Measurements from ENCODE around the gene PDAP1. TPM values are rescaled to one million over a fixed set of nuclear protein-coding genes. Genes with fewer than 3 reads are reported as not detected.
"Not testable (repeated sequence)": the region's sequence is repeated elsewhere in the genome, so short reads cannot be mapped to it uniquely, and the experiment has no call there.

PDAP1 gene
- total RNA-seq, 1 donor from 2014 or later: 107 TPM

DNA sequence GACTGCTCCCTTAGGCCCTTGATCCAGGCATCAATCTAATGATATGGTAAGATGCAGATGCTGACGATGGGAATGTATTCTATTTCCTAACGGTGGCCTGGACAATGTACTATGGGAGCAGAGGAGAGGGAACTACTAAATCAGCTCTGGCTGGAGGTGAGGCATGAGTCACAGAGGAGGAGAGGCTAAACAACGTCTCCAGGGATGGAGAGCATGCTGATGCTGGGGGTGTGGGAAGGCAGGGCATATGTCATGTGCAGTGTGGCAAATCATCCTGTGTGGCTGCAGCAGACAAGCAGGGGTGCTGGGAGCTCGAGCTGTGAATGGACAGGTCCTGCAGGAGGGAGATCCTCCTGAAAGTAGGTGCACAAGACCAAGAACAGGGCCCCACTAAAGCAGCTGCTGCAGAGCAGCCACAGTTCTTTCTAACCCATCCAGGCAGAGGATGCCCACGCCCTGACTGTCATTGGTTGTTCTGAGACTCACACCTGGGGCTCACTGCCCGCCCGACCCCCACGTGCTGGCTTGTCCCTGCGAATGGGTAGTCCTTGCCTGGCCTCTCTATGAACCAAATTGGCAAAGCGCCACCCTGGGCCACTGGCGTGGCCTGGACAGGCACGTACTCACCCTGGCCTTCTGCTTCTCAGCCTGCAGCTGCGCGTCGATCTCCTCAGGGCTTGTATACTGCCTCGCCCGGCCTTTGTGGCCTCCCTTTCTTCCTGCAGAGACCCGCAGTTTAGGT, 4.0 kb downstream of the PDAP1 start:
- ATAC-seq (no peak), DNase-seq (ENCODE audit: missing footprints) (no peak)
- intact Hi-C loops (cut with DNase I): no loop called here

DNA sequence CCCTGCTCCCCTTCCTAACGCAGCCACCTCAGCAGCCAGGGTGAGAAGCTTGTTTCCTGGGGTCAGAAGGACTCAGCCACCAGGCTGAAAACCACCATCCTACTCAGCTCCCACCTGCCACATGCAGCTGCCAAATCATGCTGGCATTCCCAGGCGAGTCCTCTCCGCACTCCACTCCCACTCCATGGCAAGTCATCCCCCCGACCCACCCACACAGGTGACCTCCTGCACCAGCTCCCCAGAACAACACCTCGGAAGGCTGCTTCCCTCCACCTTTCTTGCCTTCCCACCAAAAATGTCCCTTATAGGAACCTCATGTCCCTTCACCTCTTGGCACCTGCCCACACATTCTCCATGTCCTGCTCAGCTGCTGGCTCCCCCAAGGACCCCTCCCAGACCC, 4.6 kb downstream of the PDAP1 start:
- intact Hi-C loops (cut with DNase I): no loop called here
- no peak for DNase-seq (ENCODE audit: missing footprints)

DNA sequence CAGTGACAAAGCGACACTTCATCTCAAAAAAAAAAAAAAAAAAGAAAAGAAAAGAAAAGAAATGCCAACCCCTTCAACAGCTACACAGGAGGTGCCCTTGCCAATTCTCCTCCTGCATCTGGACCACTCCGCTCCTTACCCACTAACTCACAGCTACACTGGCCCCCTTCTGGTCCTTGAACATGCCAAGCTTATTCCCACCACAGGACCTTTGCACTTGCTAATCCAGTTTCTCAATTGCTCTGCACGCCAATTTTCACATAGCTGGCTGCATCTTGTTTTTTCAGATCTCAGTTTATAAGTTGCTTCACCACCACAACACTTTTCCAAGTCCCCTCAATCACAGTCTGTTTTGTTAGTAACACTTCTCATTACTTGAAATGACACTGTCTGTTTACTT, 5.5 kb downstream of the PDAP1 start:
- DNase-seq (ENCODE audit: missing footprints) (no peak), ATAC-seq (no peak)
- intact Hi-C loops (cut with DNase I): no loop called here

More for the DNA sequence above, 4.6 kb downstream of the PDAP1 start:
- ATAC-seq: no peak

DNA sequence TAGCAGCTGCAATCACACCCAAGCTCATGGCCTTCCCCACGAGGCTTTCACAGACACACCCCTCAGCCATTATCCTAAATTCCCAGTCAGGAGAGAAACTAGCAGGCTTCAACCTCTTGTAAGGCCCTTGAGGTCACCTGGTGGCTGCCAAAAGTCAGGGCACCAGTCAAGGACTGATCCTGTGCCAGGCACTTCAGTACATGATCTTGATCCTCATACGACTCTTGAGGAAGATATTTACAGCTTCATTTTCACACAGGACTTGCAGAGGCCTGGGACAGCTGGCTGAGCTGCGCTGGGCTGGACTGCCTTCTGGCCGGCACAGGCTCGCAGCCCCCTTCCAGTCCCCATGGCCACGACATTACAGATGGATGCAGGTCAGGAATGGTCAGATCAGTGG, 8.8 kb downstream of the PDAP1 start:
- no peak for ATAC-seq
- DNase-seq (ENCODE audit: missing footprints): no peak
- intact Hi-C loops (cut with DNase I): no loop called here

DNA sequence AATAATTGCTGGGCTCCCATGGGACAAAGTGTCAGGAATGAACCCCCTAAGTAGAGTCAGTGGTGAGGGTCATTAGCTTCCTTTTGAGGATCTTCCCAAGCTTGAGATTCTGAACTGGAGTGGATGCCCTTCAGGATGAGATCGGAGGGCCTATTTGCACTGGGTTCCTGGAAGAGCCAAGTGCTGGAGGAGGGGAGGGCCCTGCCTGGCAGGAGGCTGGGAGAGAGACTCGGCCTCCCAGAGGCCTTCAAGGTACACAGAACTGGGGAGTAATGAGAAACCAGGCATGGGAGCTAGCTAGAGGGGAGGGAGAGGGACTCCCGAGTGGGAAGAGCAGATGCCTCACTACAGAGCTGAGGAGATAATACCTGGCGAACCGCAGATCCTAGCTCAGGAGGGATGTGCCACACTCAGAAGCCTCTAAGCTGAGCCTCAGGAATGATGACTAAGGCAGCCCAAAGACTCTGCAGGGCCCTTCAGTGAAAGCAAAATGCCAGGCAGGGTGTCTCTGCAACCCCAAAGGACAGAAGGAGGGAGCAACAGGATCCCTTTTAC, 9.4 kb downstream of the PDAP1 start:
- DNase-seq (ENCODE audit: missing footprints) (no peak), ATAC-seq (no peak)
- intact Hi-C loops (cut with DNase I): no loop called here

DNA sequence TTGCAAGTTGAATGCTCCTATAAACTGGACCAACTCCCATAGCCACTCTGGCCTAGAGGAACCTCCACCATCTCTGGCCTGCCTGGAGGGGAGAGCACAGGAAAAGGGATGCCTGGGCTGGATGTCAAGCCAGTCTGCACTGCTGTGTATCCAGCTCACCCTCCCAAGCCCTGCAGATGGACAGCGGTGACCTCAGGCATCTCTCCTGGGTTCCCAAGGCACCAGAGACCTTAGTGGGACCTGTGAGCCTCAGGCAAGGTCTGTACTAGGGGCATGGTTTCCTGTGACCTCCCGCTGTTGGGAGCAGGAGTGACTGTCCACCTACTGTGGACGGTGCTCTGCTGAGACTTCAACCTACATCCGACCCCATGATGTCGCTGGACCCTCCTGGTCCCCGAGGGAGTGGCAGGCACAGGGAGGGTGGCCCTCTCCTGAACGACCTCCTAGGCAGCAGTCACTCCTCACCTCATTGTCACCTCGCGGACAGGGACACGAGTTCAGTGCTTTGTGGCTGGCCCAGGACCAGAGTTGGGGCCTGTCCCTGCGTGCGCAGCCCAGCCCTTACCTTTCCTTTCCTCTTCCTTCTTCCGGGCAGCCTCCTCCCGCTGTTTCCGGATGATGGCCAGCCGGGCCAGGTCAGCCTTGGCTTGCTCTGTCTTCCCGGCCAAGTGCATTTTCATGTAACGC, 11.0 kb downstream of the PDAP1 start:
- ATAC-seq: no peak
- DNase-seq (ENCODE audit: missing footprints): no peak
- intact Hi-C loops (cut with DNase I): no loop called here

DNA sequence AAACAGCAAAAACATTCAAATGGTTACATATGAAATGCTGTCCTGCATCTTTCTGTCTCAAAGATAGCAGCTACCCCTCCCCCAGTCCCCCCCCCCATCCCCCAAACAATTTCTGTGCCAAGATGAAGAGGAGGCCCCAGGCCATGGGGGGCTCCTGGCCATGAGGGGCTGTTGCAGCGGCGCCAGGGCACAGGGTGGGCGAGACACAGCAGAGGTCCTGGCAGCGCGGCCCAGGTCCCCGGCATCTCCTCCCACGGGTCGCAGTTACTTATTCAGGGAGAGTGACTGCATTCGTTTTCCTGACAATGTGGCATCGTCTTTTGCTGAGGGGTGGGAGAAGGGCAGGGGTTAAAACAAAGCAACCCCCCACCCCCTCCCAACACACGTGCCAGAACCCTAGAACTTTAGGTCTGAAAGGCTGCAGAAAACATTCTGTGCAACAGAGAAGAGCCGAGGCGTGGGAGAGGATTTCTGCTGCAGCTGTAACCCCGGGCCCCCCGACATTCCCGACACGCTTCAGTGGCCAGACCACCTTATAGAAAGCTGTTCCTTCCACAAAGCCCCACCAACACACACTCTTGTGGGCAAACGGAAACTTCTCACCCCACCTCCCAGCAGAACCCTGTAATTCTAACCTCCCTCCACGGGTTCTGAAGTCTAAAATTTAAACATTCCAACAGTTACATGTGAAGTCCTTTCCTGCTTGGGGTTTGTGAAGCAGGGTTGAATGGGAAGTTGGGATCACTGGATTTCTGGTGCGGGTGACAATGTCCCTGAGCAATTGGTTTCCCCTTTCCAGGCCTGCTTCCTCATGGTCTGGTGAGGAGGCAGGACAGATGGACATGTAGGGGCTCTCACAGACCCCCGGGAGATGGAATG, 11.7 kb downstream of the PDAP1 start:
- DNase-seq (ENCODE audit: missing footprints): no peak
- no peak for ATAC-seq
- intact Hi-C loops (cut with DNase I): no loop called here

DNA sequence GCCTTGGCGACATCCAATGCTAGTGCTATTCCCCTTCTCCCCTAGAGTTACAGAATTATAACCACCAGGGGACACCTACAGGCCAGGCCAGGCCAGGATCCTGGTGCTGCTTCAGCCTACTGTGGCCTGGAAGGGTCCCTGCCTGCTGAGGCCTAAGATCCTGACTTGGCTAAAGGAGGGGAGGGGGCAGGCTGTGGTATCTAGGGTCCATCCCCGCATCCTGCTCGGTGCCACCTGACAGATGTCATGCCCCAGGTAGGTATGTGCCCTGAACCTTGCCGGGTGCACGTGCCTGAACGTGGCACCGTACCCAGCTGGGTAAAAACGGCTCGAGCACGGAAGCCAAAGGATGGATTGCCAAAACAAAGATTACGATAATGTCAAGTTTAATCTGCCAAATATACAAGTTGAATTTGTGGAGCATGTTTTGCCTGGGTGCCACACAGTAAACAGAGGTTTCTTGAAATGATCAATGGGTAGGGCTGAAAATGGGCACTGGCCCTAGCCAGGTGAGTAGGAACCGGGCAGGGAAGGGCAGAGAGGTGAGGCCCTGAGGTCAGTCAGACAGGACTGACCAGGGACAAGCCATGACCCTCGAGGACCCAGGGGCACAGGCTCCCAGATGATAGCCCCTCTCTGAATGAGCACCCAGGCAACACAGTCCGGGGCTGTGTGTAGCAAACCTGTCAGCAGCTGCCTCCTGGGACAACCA, 12.6 kb downstream of the PDAP1 start:
- no peak for DNase-seq (ENCODE audit: missing footprints)

DNA sequence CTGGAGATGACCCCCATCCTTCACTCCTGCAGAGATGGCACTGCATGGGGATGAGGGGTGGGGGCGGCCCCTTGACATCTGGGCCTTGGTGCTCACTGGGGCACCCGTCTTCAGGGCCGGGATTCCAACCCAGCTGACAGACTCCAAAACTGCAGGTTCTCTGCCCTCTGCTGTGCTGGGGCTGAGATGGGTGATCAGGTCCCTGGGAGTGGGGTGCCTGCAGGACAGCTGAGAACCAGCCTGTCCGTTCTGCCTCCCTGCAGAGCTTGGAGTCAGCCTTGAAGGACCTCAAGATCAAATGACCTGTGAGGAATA, 14.3 kb downstream of the PDAP1 start:
- ATAC-seq: no peak
- no peak for DNase-seq (ENCODE audit: missing footprints)
- intact Hi-C loops (cut with DNase I): no loop called here

More for the DNA sequence above, 12.6 kb downstream of the PDAP1 start:
- ATAC-seq: no peak
- intact Hi-C loops (cut with DNase I): no loop called here

DNA sequence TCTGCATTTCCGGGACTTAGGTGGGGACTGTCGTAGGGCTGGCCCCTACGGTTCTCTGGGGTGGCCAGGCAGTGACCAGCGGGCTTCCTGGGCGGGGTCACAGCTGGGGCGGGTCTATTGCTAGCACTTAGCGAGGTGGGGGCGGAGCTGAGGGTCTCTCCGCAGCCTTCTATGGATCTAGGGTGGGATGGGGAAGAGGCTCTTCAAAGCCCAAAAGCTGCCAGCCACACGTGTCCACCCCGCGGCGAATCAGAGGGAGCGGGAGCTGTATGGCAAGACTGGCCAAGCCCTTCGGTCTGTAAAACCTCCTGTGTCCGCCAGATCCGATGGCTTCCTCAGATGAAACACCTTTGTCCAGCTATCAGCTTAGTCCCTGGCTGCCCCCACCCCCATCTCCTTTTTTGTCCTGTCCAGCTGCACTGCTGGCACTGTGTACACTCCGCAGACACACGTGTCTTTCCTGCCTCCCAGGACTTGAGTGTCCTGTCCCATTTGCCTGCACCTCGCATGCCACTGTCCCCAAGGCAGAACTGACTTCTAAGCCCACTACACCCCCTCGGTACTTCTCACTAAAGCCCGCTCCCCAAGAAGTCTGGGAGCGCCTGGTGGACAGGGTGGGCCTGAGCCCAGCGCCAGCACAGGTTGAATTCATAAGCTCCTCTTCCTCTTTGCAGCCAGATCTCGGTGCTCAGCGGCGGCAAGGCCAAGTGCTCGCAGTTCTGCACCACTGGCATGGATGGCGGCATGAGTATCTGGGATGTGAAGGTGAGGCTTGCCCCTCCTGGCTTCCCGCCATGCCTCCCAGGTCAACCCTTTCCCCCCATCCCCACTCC, 14.8 kb downstream of the PDAP1 start:
- DNase-seq (ENCODE audit: missing footprints): peak; percentile 82
- intact Hi-C loops (cut with DNase I): no loop called here
- ATAC-seq: peak; percentile 58

DNA sequence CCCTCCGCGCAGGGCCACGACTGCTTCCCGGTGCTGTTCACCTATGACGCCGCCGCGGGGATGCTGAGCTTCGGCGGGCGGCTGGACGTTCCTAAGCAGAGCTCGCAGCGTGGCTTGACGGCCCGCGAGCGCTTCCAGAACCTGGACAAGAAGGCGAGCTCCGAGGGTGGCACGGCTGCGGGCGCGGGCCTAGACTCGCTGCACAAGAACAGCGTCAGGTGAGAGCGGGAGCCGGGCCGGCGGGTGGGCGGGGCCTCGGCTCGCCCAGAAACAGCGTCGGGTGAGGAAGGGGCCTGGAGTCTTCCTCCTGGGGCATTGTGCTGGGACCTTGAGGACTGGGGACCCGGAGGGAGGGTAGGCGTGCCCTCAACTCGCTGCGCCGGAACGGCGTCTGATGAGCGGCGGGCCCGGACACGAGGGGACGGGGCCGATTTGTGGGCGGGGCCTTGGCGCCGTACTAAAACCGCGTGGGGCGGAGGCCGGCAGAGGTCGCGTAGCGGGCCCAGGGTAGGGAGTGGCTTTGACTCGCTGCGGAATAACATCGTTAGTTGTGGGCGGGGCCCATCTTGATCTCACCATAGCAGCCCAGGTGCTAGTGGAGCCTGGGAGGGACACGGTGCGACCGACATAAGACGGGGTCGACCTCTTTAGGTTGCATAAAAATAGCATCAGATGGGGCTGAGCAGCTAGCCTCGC, 15.6 kb downstream of the PDAP1 start:
- intact Hi-C loops (cut with DNase I): no loop called here
- peak; percentile 90 for DNase-seq (ENCODE audit: missing footprints)
- ATAC-seq: peak; percentile 87

DNA sequence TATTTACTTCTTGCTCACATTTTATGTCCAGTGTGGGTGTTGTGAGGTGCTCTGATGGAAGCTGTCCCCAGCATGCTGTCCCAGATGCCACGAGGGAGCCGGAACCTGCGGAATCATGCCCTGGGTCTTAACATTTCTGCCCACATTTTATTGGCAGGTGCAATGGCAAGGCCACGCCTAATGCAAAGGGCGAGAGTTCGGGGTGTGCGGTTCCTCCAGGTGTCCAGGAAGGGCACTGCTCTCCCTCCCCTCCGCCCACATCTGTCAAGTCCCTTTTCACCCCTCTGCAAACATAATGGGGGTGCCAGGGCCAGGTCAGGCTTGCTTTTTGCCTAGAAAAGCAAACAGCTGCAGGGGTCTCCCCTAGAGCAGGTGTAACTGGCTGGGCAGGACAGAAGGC, 16.4 kb downstream of the PDAP1 start:
- DNase-seq (ENCODE audit: missing footprints): no peak
- intact Hi-C loops (cut with DNase I): no loop called here
- no peak for ATAC-seq

DNA sequence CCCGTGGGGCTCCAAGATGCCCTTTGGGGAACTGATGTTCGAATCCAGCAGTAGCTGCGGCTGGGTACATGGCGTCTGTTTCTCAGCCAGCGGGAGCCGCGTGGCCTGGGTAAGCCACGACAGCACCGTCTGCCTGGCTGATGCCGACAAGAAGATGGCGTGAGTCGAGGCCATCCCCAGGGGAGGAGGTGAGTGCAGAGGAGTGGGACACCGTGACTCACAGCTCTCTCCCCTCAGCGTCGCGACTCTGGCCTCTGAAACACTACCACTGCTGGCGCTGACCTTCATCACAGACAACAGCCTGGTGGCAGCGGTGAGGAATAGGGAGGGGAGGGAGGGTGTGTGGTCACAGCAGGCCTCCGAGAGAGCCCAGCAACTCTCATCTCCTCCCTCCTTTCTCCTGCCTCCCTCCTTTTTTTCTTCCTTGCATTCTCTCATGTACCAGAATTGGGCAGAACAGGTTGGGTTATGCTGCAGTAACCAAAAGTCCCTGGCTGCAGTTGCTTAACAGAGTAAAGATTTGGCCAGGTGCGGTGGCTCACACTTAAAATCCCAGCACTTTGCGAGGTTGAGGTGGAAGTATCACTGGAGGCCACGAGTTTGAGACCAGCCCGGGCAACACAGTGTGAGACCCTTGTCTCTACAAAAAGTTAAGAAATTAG, 17.3 kb downstream of the PDAP1 start:
- no peak for DNase-seq (ENCODE audit: missing footprints)
- no peak for ATAC-seq
- intact Hi-C loops (cut with DNase I): no loop called here

DNA sequence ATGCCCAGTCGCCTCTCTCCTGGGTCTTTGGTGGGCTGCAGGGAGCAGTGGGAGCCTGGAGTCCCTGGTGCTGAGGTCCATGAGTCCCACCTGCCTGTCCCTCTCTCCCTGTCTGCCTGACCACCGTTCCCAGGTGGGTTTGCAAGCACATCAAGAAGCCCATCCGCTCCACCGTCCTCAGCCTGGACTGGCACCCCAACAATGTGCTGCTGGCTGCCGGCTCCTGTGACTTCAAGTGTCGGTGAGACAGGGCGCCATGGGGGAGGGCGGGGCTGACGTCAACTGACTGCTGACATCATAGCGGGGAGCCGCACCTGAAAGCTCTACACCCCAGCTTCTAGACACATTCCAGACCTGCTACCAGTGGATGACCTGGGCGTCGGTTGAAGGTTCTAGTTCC, 18.6 kb downstream of the PDAP1 start:
- intact Hi-C loops (cut with DNase I): no loop called here
- no peak for ATAC-seq
- no peak for DNase-seq (ENCODE audit: missing footprints)

DNA sequence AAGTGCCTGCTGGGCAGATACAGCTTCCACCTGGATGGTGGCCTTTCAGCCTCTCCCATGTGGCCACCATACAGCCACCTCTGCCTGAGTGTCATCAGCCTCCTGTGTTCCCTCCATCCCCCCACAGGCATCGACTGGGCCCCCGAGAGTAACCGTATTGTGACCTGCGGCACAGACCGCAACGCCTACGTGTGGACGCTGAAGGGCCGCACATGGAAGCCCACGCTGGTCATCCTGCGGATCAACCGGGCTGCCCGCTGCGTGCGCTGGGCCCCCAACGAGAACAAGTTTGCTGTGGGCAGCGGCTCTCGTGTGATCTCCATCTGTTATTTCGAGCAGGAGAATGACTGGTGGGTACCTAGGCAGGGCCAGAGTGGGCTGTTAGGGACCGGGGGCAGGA, 20.5 kb downstream of the PDAP1 start:
- DNase-seq (ENCODE audit: missing footprints): peak; percentile 58
- ATAC-seq: no peak
- intact Hi-C loops (cut with DNase I): no loop called here

DNA sequence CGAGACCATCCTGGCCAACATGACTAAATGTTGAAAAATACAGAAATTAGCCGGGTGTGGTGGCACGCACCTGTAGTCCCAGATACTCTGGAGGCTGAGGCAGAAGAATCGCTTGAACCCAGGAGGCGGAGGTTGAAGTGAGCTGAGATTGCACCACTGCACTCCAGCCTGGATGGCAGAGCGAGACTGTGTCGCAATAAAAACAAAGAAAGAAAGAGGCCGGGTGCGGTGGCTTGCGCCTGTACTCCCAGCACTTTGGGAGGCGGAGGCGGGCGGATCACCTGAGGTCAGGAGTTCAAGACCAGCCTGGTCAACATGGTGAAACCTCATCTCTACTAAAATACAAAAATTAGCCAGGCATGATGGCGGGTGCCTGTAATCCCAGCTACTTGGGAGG, 21.2 kb downstream of the PDAP1 start:
- intact Hi-C loops (cut with DNase I); DNase-seq (ENCODE audit: missing footprints); ATAC-seq: not testable (repeated sequence)

Measured in Right ventricle myocardium inferior (tissue), 1 donor.